ENCODE measurements around the gene SOST.
"Not testable (repeated sequence)": the region's sequence is repeated elsewhere in the genome, so short reads cannot be mapped to it uniquely, and the experiment has no call there.

The SOST gene

DNA sequence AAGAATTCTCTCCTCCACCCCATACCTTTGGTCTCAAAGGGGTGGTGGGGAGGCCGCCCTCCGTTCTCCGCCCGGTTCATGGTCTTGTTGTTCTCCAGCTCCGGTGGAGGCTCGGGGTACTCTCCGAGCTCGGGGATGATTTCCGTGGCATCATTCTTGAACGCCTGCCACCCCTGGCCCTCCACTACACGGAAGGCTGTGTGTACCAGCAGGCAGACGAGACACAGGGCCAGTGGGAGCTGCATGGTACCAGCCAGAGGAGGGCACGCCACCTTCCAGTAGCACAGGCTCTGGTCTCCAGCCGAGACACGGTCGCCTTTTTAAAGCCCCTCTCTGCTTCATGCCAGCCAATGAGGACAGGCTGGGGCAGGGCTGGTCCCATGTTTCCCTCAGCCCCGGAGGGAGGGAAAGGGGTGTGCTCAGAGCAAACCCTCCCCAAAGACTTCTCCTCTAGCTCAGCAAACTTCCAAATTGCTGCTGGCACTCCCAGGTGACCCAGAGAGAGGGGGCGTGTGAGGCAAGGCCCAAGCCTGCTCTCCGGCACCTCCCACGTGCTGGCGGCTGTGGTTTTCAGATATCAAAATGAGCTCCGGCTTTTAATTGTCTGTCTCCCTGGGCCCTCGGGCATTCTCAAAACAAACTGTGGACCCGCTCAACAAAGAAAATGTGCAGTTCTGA, at the start of gene SOST:
SOST (minus strand) TSS at position 295 of the 678 bp plus-strand sequence; CDS start at position 245, 50 bp downstream.
- no peak for DNase-seq (ENCODE audit: low read depth in 3 of 3)

GRCh38 chr17:43808076-43808475, 49.5 kb upstream of the SOST start:
- no peak for DNase-seq (ENCODE audit: low read depth in 3 of 3)

DNA sequence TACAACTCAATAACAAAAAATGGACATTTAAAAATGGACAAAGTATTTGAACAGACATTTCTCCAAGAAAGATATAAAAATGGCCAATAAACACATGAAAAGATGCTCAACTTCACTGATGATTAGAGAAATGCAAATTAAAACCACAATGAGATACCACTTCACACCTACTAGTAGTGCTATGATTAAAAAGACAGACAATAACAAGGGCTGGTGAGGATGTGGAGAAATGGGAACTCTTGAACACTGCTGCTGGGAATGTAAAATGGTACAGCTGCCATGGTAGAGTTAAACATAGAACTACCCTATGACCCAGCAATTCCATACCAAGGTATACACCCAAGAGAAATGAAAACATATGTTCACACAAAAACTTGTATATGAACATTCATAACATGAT, 46.5 kb upstream of the SOST start:
- DNase-seq (ENCODE audit: low read depth in 3 of 3) = no peak

GRCh38 chr17:43803758-43804157, 45.2 kb upstream of the SOST start:
- DNase-seq (ENCODE audit: low read depth in 3 of 3) = no peak

DNA sequence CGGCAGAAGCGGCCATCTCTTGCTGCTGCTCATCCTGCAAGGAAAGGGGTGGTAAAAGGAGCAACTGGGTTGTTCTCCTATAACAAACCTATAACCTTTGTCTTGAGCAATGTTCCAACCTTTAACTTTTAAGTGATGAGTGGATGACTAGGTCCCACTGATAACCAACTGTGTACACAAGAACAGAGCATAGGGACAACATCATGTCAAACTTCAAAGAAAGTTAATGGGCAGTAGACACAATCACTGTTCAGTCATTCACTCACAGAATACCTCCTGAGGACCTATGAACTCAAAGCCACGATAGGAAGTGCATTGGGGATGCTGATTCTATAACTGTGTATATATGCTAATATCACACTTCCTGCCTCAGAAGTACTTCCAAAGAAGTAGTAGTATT, 43.3 kb upstream of the SOST start:
- DNase-seq (ENCODE audit: low read depth in 3 of 3) = no peak

DNA sequence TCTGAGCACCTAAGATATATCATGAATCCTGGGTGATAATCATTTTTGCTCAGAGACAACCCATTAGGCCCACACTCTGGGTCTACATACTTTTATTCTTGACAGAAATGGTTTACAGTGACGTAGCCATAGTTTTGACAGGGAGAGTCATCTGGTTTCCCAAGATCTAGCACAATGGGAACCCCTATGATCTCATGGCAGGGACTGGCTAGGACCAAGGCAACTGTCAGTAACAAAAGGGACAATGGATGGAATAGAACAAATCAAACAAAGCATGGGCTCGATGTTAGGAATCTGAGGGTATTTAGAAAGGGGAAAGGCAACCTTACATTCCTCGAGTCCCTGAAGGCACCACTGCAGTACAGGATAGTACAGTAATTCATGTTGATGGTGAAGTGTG, 42.1 kb upstream of the SOST start:
- no peak for DNase-seq (ENCODE audit: low read depth in 3 of 3)

GRCh38 chr17:43799047-43799446, 40.5 kb upstream of the SOST start:
- DNase-seq (ENCODE audit: low read depth in 3 of 3) = no peak

- not testable (repeated sequence) for DNase-seq (ENCODE audit: low read depth in 3 of 3)
Observed at GRCh38 chr17:43798024-43798423, 39.4 kb upstream of the SOST start.

DNA sequence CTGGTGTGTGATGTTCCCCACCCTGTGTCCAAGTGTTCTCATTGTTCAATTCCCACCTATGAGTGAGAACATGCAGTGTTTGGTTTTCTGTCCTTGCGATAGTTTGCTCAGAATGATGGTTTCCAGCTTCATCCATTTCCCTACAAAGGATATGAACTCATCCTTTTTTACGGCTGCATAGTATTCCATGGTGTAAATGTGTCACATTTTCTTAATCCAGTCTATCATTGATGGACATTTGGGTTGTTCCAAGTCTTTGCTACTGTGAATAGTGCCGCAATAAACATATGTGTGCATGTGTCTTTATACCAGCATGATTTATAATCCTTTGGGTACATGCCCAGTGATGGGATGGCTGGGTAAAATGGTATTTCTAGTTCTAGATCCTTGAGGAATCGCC, 34.1 kb upstream of the SOST start:
- DNase-seq (ENCODE audit: low read depth in 3 of 3) = not testable (repeated sequence)

DNA sequence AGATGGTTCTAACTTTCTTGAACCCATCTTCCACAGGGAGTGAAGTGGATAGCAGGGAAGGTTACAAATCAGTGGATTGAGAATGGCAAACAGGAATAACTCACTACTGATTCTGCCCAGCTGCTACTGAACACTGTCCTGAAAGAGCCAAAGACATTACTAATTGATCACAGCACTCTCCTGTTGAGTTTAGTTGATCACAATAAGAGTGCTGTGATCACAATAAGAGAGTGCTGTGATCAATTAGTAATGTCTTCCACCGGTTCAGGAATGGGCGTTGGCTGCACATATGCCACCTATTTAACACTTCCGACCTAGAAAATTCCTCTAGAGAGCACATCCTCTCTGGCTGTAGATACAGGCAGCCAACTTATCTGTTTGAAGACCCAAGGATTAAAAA, 33.0 kb upstream of the SOST start:
- no peak for DNase-seq (ENCODE audit: low read depth in 3 of 3)

- DNase-seq (ENCODE audit: low read depth in 3 of 3) = no peak
Observed at GRCh38 chr17:43790311-43790940, 31.8 kb upstream of the SOST start.

- no peak for DNase-seq (ENCODE audit: low read depth in 3 of 3)
Observed at GRCh38 chr17:43789482-43789881, 30.9 kb upstream of the SOST start.

- DNase-seq (ENCODE audit: low read depth in 3 of 3) = no peak
Observed at GRCh38 chr17:43788540-43788939, 29.9 kb upstream of the SOST start.

- DNase-seq (ENCODE audit: low read depth in 3 of 3) = no peak
Observed at GRCh38 chr17:43787728-43788127, 29.1 kb upstream of the SOST start.

DNA sequence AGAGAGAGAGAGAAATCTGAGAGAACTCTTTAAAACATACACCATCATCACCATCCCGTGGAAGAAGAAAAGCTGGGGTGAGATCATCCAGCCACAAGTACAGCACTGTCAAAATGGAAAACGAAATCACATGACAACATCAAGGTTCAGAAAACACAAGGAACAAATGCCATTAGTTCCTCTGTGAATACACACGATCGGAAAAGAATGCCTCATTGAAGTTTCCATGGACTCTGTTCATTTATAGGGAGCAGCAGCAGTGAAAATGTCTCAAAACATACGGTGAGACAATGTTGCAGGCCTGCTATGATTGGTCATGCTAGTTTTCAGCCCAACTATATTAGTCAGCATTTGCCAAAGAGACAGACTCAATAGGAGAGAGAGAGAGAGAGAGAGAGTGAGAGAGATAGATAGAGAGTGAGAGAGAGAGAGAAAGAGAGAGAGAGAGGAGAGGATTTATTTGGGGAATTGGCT, 26.1 kb upstream of the SOST start:
- DNase-seq (ENCODE audit: low read depth in 3 of 3) = no peak

GRCh38 chr17:43784068-43784467, 25.5 kb upstream of the SOST start:
- DNase-seq (ENCODE audit: low read depth in 3 of 3) = no peak

DNA sequence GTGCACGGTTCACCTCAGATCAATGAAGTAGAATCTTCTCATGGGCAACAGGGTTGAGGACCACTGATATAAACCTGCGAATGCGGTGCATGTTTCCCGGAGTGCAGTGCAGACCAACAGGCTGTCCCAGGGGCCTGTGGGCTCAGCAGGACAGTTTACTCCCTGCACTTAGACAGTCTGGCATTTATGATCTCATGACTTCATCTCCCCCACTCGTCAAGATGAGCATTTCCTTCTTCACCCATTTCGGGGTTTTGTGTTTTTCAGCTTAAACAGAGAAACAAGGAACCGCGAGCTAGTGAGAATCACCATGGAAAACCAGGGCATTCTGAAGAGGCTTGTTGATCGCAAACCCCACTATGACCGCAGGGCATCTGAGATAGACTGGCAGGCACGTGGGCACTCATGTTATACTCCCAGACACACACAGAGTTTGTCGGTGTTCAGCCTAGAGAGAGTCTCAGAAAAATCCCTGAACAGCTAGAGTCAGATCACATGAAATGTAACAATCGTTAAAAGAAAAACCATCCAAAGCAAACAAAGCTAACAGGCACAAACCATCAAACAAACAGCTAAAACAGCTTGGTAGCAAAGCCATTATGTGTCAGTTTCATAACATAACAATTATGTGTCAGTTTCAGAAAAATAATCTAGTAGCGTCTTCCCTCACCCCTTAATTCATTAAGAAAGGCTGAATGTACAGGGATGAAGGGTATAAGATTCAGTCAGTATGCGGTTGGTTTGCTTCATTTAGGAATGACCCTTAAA, 24.5 kb upstream of the SOST start:
- DNase-seq (ENCODE audit: low read depth in 3 of 3) = no peak

DNA sequence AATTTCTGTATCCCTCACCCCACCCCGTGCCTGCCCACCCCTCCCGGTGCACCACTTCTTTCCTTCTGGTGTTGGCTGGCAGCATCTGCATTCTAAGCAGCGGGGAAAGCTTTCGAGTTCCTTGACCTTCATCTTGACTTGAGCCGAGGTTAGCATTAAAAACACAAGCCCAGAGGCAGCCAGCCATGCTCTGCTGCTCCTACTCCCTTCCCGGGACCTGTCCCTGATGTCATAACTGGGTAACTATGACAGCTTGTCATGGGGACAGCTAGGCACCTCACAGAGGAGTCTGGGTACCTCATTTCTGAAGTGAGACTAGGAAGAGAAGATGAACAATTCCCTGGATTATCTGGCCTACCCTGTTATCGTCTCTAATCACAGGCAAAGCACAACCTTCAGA, 21.5 kb upstream of the SOST start, which contains the start of gene CFAP97D1:
CFAP97D1 (plus strand) TSS at position 301 of the 400 bp plus-strand sequence; CDS start at position 329, 28 bp downstream.
- no peak for DNase-seq (ENCODE audit: low read depth in 3 of 3)

GRCh38 chr17:43779145-43780125, 20.8 kb upstream of the SOST start:
- DNase-seq (ENCODE audit: low read depth in 3 of 3) = no peak

GRCh38 chr17:43778337-43779144, 19.9 kb upstream of the SOST start, which contains the start of gene DUSP3:
Gene DUSP3 (minus strand): TSS chr17:43778977. CDS start chr17:43778924, 53 bp downstream.
- DNase-seq (ENCODE audit: low read depth in 3 of 3) = peak; percentile 47 to 63 (median 50)

Data from stimulated activated CD4-positive, alpha-beta T cell treated with anti-CD3 and anti-CD28 coated beads, TNF-alpha, amount 100 ng/mL, for 48 hours (primary cell).